Measurements from ENCODE around the gene FEV. TPM values are rescaled to one million over a fixed set of nuclear protein-coding genes. Genes with fewer than 3 reads are reported as not detected.
A peak's percentile ranks its signal among the peaks of the same experiment; 100 is the strongest.

FEV gene
- total RNA-seq, 1 donor = not detected

- H3K4me2 ChIP-seq (ENCODE audit: insufficient read depth, low read length) = no peak overlapping the region
- H3K36me3 ChIP-seq (ENCODE audit: insufficient read depth, low read length) = no peaks in the 10 kb centered on the region
- peak; percentile 85 for DNase-seq (ENCODE audit: insufficient read length, low spot score, missing footprints)
- no peak overlapping the region for H3K4me3 ChIP-seq (ENCODE audit: insufficient read depth, low read length)
- no peaks in the 10 kb centered on the region for H4K20me1 ChIP-seq (ENCODE audit: insufficient read depth, low read length)
- H3K27ac ChIP-seq (ENCODE audit: low read depth, low read length) = no peak overlapping the region
- H2AFZ ChIP-seq (ENCODE audit: low read length) = no peak overlapping the region
- no peak for TF ChIP-seq CTCF (IDR thresholded peaks at IDR 0.05; ENCODE audit: extremely low read depth, low read depth, low read length)
- no peaks in the 10 kb centered on the region for H3K4me1 ChIP-seq (ENCODE audit: insufficient read depth, low read length)
- peaks cover 65% of the 10 kb centered on the region for H3K27me3 ChIP-seq (ENCODE audit: insufficient read depth, low read length)
- no peaks in the 10 kb centered on the region for H3K79me2 ChIP-seq (ENCODE audit: insufficient read depth, low read length)
- no peaks in the 10 kb centered on the region for H3K9me3 ChIP-seq (ENCODE audit: low read depth, low read length)
Measured at GRCh38 chr2:219001100-219001576, 16.2 kb upstream of the FEV start.

- no peaks in the 10 kb centered on the region for H3K4me1 ChIP-seq (ENCODE audit: insufficient read depth, low read length)
- peaks cover 68% of the 10 kb centered on the region for H3K27me3 ChIP-seq (ENCODE audit: insufficient read depth, low read length)
- no peak for TF ChIP-seq CTCF (IDR thresholded peaks at IDR 0.05; ENCODE audit: extremely low read depth, low read depth, low read length)
Measured at GRCh38 chr2:219000569-219000960, 15.6 kb upstream of the FEV start.

GRCh38 chr2:218999881-219000568 lies 15.0 kb upstream of the FEV start:
- H3K4me1 ChIP-seq (ENCODE audit: insufficient read depth, low read length) = no peaks in the 10 kb centered on the region
- TF ChIP-seq CTCF (IDR thresholded peaks at IDR 0.05; ENCODE audit: extremely low read depth, low read depth, low read length) = no peak
- DNase-seq (ENCODE audit: insufficient read length, low spot score, missing footprints) = peak; percentile 89
- no peak overlapping the region for H3K4me3 ChIP-seq (ENCODE audit: insufficient read depth, low read length)
- H3K9me3 ChIP-seq (ENCODE audit: low read depth, low read length) = no peaks in the 10 kb centered on the region
- H3K27me3 ChIP-seq (ENCODE audit: insufficient read depth, low read length) = peaks cover 68% of the 10 kb centered on the region
- H4K20me1 ChIP-seq (ENCODE audit: insufficient read depth, low read length) = peaks cover 5% of the 10 kb centered on the region
- H3K4me2 ChIP-seq (ENCODE audit: insufficient read depth, low read length) = no peak overlapping the region
- no peaks in the 10 kb centered on the region for H3K36me3 ChIP-seq (ENCODE audit: insufficient read depth, low read length)
- H2AFZ ChIP-seq (ENCODE audit: low read length) = no peak overlapping the region
- no peaks in the 10 kb centered on the region for H3K79me2 ChIP-seq (ENCODE audit: insufficient read depth, low read length)
- no peak overlapping the region for H3K27ac ChIP-seq (ENCODE audit: low read depth, low read length)

More at GRCh38 chr2:219000569-219000960, 15.6 kb upstream of the FEV start:
- no peak overlapping the region for H3K27ac ChIP-seq (ENCODE audit: low read depth, low read length)
- no peak overlapping the region for H3K4me3 ChIP-seq (ENCODE audit: insufficient read depth, low read length)
- H3K36me3 ChIP-seq (ENCODE audit: insufficient read depth, low read length) = no peaks in the 10 kb centered on the region
- no peaks in the 10 kb centered on the region for H3K79me2 ChIP-seq (ENCODE audit: insufficient read depth, low read length)
- no peak overlapping the region for H2AFZ ChIP-seq (ENCODE audit: low read length)
- DNase-seq (ENCODE audit: insufficient read length, low spot score, missing footprints) = peak; percentile 82
- H3K4me2 ChIP-seq (ENCODE audit: insufficient read depth, low read length) = no peak overlapping the region
- H4K20me1 ChIP-seq (ENCODE audit: insufficient read depth, low read length) = peaks cover 2% of the 10 kb centered on the region
- H3K9me3 ChIP-seq (ENCODE audit: low read depth, low read length) = no peaks in the 10 kb centered on the region

- peak; percentile 80 for DNase-seq (ENCODE audit: insufficient read length, low spot score, missing footprints)
- no peaks in the 10 kb centered on the region for H3K36me3 ChIP-seq (ENCODE audit: insufficient read depth, low read length)
Measured at GRCh38 chr2:218999021-218999880, 14.3 kb upstream of the FEV start.

More at GRCh38 chr2:218999021-218999880, 14.3 kb upstream of the FEV start:
- Histone ChIP-seq H4K20me1 (ENCODE audit: insufficient read depth, low read length) (peaks cover 7% of the 10 kb centered on the region), H3K4me1 (ENCODE audit: insufficient read depth, low read length) (no peaks in the 10 kb centered on the region), H2AFZ (ENCODE audit: low read length) (no peak overlapping the region), H3K9me3 (ENCODE audit: low read depth, low read length) (no peaks in the 10 kb centered on the region), H3K79me2 (ENCODE audit: insufficient read depth, low read length) (no peaks in the 10 kb centered on the region), H3K27ac (ENCODE audit: low read depth, low read length) (no peak overlapping the region), H3K27me3 (ENCODE audit: insufficient read depth, low read length) (peaks cover 68% of the 10 kb centered on the region), H3K4me2 (ENCODE audit: insufficient read depth, low read length) (no peak overlapping the region), H3K4me3 (ENCODE audit: insufficient read depth, low read length) (no peak overlapping the region)
- no peak for TF ChIP-seq CTCF (IDR thresholded peaks at IDR 0.05; ENCODE audit: extremely low read depth, low read depth, low read length)

Measured in osteoblast (primary cell).